IPS DF 19.7 (cell line): ENCODE results near the gene NAB1.

ENCODE experiments used
- DNase-seq: peaks from one replicate; pipeline ENCODE4 v3.0.0-alpha.2; 2013; ENCODE audit warnings: low read depth, low spot score

The NAB1 gene

GRCh38 chr2:190637281-190637734 is 11.6 kb upstream of the NAB1 start:
- DNase-seq = no peak

GRCh38 chr2:190637903-190638618 is 10.8 kb upstream of the NAB1 start:
- DNase-seq = no peak

GRCh38 chr2:190640117-190640516 is 8.8 kb upstream of the NAB1 start:
- no peak for DNase-seq

- DNase-seq = no peak
Measured at GRCh38 chr2:190641469-190641868, 7.4 kb upstream of the NAB1 start.

- DNase-seq = no peak
Measured at GRCh38 chr2:190646780-190647522, 1.9 kb upstream of the NAB1 start.

GRCh38 chr2:190648289-190649034 is 421 bp upstream of the NAB1 start:
- DNase-seq = no peak

GRCh38 chr2:190649798-190650390 is 1.0 kb downstream of the NAB1 start:
- no peak for DNase-seq

- no peak for DNase-seq
Measured at GRCh38 chr2:190651413-190651812, 2.5 kb downstream of the NAB1 start.

- DNase-seq = no peak
Measured at GRCh38 chr2:190653231-190653630, 4.3 kb downstream of the NAB1 start.

- no peak for DNase-seq
Measured at GRCh38 chr2:190653931-190654330, 5.0 kb downstream of the NAB1 start.

- no peak for DNase-seq
Measured at GRCh38 chr2:190655113-190655512, 6.2 kb downstream of the NAB1 start.

GRCh38 chr2:190655570-190655969 is 6.7 kb downstream of the NAB1 start:
- no peak for DNase-seq

GRCh38 chr2:190656301-190656700 is 7.4 kb downstream of the NAB1 start:
- DNase-seq = no peak

- DNase-seq = no peak
Measured at GRCh38 chr2:190657474-190658255, 8.8 kb downstream of the NAB1 start.

GRCh38 chr2:190659553-190659952 is 10.7 kb downstream of the NAB1 start:
- no peak for DNase-seq

GRCh38 chr2:190662754-190663153 is 13.9 kb downstream of the NAB1 start:
- no peak for DNase-seq

- DNase-seq = no peak
Measured at GRCh38 chr2:190663348-190663747, 14.5 kb downstream of the NAB1 start.

- no peak for DNase-seq
Measured at GRCh38 chr2:190663839-190664238, 15.0 kb downstream of the NAB1 start.

GRCh38 chr2:190664240-190664639 is 15.4 kb downstream of the NAB1 start:
- DNase-seq = no peak

- DNase-seq = no peak
Measured at GRCh38 chr2:190666895-190667294, 18.0 kb downstream of the NAB1 start.

- no peak for DNase-seq
Measured at GRCh38 chr2:190668892-190669291, 20.0 kb downstream of the NAB1 start.
